HG02870 (cell line): ENCODE results near the gene ARHGAP31.
"Not testable (repeated sequence)": the region's sequence is repeated elsewhere in the genome, so short reads cannot be mapped to it uniquely, and the experiment has no call there.

Experiments used
- ATAC-seq: cut with Tn5 transposase; IDR thresholded peaks from one replicate; pipeline ENCODE4 v1.9.1; 2021; ENCODE audit warnings: mild to moderate bottlenecking, moderate library complexity; ENCODE audit not compliant: unreplicated experiment

ARHGAP31 gene

GRCh38 chr3:119343719-119344118 is 49.5 kb downstream of the ARHGAP31 start:
- ATAC-seq: peak; percentile 85

DNA sequence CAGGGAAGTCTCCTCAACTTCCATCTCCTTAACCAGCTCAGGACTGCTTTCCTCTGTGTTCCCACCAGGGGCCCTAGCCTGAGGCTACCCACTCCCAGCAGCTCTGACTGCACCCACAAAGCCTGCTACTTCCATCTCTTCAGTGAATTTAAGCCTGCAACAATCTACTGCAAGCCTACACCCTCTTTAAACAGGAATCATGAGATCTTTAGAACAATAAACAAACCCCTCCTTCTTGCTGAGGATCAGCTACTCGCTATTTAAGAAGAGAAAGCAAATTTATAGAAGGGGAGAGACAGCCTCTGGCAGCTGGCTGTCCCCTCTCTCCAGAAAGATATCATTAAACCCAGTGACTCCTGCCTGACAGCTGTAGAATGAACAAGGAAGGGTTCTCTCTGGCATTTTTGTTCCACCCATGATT is 51.9 kb downstream of the ARHGAP31 start:
- no peak for ATAC-seq

DNA sequence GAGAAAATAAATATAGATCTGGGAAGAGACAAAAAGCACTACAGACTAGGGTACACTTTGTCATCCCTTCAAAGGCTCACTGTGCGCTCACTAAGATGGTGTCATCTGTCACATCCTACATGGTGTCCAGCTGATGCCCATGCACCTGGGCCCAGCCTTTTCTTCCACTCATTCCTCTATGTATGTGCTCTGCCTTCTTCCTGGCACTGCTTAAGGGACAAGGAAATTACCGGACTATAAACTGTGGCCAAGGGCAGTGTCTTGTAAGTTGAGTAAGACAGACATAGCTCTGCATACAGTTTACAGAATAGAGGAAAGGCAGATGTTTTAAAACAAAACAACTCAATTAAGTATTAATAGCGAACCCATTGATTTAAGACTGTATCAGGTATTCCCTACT is 52.9 kb downstream of the ARHGAP31 start:
- ATAC-seq: no peak

- ATAC-seq: no peak
Observed at GRCh38 chr3:119349354-119350041, 55.3 kb downstream of the ARHGAP31 start.

DNA sequence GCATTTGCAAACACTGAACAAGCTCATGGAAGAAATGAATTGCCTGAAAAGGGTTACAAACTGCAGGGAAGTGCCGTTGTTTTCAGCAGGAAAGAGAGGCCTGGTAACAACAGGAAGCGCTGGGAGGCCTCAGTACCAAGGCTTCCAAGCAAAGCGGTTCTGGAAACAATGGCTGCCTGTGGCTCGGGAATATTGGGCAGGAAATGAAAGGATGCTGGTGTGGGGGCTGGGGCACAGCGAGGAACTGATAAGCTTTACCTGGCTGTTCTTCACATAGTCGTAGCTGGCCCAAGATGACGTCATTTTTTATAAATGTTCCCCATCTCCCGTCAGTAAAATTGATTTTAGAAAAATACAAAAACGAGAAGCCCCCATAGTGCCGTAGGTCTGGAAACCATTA is 55.9 kb downstream of the ARHGAP31 start:
- no peak for ATAC-seq

DNA sequence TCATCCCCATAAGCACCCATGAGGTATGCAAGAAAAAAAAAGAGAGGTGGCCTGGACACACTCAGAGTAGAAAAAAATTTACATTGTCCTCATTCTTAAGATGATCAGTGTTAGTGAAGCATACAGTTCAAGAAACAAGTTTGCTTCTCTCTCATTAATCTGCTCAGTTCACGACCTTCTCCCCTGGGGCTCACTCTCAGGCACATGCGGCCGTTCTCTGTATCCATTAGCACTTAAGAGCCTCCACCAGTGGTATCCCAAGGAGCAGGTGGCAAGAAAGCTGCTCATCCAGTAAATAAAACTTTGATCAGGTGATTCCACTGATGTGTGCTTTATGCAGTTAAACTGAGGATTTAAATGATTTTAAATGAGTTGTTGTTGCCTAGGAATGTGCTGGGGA is 57.4 kb downstream of the ARHGAP31 start:
- ATAC-seq: no peak

DNA sequence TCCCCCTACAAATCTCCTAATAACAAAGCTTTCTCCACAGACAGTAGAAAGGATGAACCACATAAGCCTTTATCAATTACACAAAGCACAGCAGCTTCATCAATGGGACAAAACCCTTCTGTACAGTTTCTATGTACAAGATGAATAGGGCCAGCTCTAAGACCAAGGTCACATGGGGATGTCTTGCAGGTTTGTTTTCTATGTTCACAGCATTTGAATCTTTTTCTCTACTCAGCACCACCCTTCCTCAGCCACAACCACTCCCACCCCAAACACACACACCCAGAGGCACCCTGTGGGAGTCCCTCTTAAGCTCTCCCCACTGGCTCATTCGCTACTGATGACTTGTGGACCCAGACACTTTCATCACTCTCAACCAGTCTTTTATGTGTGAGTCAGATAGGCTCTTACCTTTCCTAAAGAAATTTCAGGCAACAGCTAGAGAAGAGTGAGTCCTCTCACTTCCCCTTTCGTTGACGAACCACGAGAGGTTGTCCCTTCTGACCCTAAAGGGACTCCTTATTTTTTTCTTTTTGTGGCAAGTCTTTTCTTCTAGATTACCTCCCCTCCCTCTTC is 57.9 kb downstream of the ARHGAP31 start:
- peak; percentile 98 for ATAC-seq

- ATAC-seq: no peak
Observed at GRCh38 chr3:119352863-119353527, 58.8 kb downstream of the ARHGAP31 start.

GRCh38 chr3:119355608-119356007 is 61.4 kb downstream of the ARHGAP31 start:
- not testable (repeated sequence) for ATAC-seq

GRCh38 chr3:119356646-119357045 is 62.5 kb downstream of the ARHGAP31 start:
- no peak for ATAC-seq

DNA sequence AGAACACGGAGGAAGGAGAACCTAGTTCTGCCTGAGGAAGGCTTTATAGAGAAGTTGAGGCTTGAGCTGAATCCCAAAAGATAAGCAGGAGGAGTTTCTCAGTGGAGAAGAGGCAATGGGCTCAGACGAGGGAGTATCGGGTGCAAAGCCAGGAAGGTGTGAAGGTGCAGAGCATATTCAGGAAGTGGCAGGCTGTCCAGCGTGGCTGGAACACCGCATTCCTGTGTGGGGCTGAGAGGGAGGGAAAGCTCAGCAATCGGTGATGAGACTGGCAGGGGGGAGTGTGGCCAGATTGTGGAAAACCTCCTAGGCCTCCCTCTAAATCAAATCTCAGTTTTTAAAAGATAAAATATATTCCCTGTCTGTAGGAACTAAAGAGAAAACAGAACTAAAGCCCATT is 63.0 kb downstream of the ARHGAP31 start:
- no peak for ATAC-seq

GRCh38 chr3:119359476-119360326 is 65.5 kb downstream of the ARHGAP31 start:
- ATAC-seq: peak; percentile 73

- no peak for ATAC-seq
Observed at GRCh38 chr3:119360736-119361462, 66.7 kb downstream of the ARHGAP31 start.

- no peak for ATAC-seq
Observed at GRCh38 chr3:119362010-119362409, 67.8 kb downstream of the ARHGAP31 start.

GRCh38 chr3:119362940-119363725 is 69.0 kb downstream of the ARHGAP31 start:
- no peak for ATAC-seq

DNA sequence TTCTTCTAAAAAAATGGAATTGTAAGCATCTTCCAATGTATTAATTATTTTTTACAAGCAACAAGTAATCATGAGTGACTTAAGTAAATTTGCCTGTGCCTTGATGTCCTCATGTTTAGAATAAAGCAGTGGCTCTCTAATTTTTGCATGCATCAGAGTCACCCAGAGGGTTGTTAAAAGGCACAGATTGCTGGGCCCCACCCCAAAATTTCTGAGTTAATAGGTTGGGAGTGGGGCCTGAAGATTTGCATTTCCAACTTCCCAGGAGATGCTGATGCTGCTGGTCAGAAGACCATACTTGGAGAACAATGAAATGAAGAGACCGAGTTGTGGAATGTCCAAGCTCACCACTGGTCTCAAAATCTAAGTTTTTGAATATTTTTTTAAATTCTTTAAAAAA is 70.2 kb downstream of the ARHGAP31 start:
- no peak for ATAC-seq

DNA sequence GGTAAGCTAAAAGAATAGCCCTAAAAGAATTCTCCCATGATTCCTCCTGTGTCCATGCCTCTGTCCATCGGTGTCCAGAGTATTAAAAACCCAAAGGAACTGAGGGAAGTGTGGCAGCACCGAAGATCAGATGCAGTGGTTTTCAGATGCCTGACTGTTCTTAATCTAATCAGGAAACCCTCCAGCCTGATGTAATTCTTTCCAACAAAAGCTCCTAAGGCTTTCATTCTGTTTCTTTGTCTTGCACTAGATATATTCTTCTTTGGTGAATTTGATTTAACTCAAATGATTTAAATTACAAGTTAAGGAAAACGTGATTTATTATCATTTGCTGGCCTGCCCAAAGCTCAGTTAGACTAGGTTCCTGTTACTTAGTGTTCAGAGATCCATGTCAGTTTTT is 71.2 kb downstream of the ARHGAP31 start:
- no peak for ATAC-seq

DNA sequence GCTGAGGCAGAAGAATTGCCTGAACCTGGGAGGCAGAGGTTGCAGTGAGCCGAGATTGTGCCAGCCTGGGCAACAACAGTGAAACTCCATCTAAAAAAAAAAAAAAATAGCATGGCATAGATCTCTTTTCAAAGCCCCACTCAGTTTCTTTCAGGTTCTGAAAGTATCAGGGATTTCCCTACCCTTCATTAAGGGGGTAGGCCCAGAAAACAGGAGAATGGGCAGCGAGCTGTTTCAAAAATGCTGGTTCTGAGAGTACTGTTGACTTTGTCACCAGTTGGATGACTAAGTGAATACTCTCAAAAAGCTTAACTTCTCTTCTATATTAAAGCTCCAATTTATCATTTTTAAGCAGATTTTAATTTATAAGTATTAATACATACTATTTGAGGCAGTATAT is 72.8 kb downstream of the ARHGAP31 start:
- ATAC-seq: no peak

GRCh38 chr3:119368298-119368697 is 74.1 kb downstream of the ARHGAP31 start:
- no peak for ATAC-seq

DNA sequence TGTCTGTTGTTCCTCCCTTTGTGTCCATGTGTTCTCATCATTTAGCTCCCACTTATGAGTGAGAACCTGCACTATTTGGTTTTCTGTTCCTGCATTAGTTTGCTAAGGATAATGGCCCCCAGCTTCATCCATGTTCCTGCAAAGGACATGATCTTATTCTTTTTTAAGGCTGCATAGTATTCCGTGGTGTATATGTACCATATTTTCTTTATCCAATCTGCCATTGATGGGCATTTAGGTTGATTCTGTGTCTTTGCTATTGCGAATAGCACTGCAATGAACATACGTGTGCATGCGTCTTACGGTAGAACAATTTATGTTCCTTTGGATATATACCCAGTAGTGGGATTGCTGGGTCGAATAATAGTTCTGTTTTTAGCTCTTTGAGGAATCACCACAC is 77.6 kb downstream of the ARHGAP31 start:
- ATAC-seq: not testable (repeated sequence)
